Measurements from ENCODE around the gene SAMHD1. TPM values are rescaled to one million over a fixed set of nuclear protein-coding genes. Genes with fewer than 3 reads are reported as not detected.

Gene SAMHD1
- total and polyA plus RNA-seq, 9 of the 15 experiments (the other 6 are each of a cell fraction or from before 2014, with no cell fraction given), result 6.8 to 20.4 (median 14.8) TPM

DNA sequence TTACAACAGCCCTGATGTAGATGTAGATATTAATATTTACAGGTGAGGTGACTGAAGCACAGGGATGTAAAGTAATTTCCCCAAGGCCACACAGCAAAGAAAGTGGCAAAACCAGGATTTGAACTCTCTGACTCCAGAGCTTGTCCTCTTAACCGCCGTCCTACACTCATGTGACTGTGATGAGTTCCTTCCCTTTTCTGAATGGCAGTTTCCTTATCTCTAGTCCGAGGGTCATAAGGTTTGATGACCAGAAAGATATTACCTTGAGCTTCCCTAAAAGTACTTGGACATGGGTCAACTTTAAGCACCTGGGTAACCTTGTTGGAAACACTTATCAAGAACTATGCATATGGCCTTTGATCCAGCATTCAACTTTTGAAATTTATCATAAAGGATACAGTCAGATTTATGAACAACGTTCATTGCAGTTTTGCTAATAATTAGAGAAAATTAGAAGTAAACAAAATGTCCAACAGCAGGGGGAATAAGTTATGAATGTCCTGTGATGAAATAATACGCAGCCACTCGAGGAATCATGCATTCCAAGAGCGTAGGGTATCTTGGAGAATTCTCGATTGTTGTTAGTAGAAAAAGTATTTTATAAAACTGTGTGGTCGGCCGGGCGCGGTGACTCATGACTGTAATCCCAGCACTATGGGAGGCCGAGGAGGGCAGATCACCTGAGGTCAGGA is 77.9 kb downstream of the SAMHD1 start (continued):
- no peak for TF ChIP-seq RREB1 (CRISPR knock-in tag; IDR thresholded peaks at IDR 0.05)
- TF ChIP-seq SRSF3 (IDR thresholded peaks at IDR 0.05; ENCODE audit: insufficient read depth, low read length), result no peak
- TF ChIP-seq SNRNP70 (optimal IDR thresholded peaks at IDR 0.05; ENCODE audit: low read depth, low read length), result no peak
- no peak for TF ChIP-seq HLTF (IDR thresholded peaks at IDR 0.05)
- TF ChIP-seq ZNF174 (CRISPR knock-in tag; IDR thresholded peaks at IDR 0.05), result no peak
- no peak for TF ChIP-seq KDM2B (CRISPR knock-in tag; IDR thresholded peaks at IDR 0.05)
- no peak for TF ChIP-seq RFX5 (IDR thresholded peaks at IDR 0.05; ENCODE audit: low read depth, low read length)
- TF ChIP-seq CBX2 (IDR thresholded peaks at IDR 0.05; ENCODE audit: insufficient read depth, low read length, poor library complexity, severe bottlenecking), result no peak
- 0 out of 2 replicates have a peak, but pooled peaks have one; percentile 34 for TF ChIP-seq ZNF75A (CRISPR knock-in tag; IDR thresholded peaks at IDR 0.05)
- TF ChIP-seq TSC22D4 (tag; IDR thresholded peaks at IDR 0.05), result no peak
- TF ChIP-seq GTF2E2 (tag; IDR thresholded peaks at IDR 0.05), result no peak
- peak; percentile 56 to 59 for TF ChIP-seq KDM1A (IDR thresholded peaks at IDR 0.05)
- TF ChIP-seq ESRRA (IDR thresholded peaks at IDR 0.05; ENCODE audit: borderline replicate concordance, low read depth), result peak; percentile 87
- no peak for TF ChIP-seq ZNF551 (CRISPR knock-in tag; IDR thresholded peaks at IDR 0.05)
- no peak for TF ChIP-seq MECOM (CRISPR knock-in tag; IDR thresholded peaks at IDR 0.05)
- TF ChIP-seq MEF2A (IDR thresholded peaks at IDR 0.05; ENCODE audit: control insufficient read depth, low read depth, low read length), result no peak
- TF ChIP-seq RNF219 (CRISPR knock-in tag; IDR thresholded peaks at IDR 0.05), result no peak

Measured in K562 (cell line).